Right forelimb (tissue), 1 donor: ENCODE measurements around the gene ATXN7L1.

Source experiments
- DNase-seq: peaks from one replicate; pipeline ENCODE4 v3.0.0-alpha.2; 2018

ATXN7L1 gene

DNA sequence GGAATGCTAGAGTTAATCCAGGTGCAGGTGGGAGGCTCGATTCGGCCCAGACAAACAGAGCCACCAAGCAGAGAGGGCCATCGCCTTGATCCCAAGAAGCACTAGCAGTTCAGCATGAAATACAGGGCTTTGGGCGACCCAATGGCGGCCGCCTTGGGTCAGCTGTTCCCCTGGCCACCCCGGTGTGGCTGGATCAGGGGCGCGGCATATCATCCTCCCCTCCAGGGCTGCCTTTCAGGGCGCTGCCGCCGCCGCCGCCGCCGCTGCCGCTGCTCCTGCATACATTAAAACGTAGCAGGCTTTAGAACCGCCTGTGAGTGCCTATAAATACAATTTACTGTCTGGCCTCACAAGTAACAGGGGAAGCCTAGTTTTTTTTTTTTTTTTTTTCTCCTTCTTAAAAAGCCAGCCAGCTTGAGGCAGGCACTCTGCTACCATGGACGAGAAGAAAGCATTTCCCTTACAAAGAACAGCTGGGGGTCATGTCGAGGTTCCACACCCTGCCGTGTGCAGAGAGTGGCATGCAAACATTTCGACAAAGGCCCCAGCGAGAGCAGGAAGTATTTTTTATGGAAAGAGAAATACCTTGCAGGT, 237.4 kb downstream of the ATXN7L1 start:
- DNase-seq: peak; percentile 41

- DNase-seq: peak; percentile 21
Measured at GRCh38 chr7:105638334-105638733, 238.1 kb downstream of the ATXN7L1 start.

DNA sequence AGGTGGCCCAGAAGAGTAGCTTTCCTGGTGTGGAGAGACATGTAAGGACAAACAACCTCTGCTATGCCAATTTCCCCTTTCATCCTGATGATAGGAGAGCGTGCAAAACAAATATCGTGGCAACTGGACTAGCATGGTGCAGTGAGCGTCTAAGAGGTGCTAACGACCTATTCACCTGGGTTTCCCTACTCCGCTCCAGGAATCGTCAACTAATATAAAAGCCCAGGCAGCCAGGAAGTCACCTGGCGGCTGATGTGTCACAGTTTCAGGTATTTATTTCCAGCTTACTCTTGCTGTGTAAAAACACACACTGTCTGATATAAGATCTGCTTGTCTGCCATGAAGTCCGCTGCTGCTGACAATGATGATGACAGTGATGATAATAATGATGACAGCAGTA, 238.6 kb downstream of the ATXN7L1 start:
- no peak for DNase-seq

GRCh38 chr7:105636982-105637381, 239.4 kb downstream of the ATXN7L1 start:
- DNase-seq: peak; percentile 9

DNA sequence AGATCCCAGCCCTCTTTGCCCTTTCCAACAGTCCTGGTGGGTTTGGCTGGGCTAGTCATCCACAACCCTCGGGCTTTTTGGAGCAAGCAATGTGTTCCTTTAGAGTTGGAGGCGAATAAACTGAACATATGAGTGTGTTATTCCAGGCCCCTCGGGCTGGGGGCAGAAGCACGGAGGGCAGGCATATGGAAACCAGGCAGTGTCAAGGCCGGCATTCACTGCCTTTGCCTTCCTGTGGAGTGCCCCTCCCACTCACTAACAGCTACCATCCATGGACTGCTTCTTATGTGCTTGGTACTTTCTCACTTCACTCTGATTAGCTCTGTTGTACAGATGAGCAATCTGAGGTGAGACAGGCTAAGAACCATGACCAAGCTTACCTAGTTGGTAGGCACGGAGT, 241.2 kb downstream of the ATXN7L1 start:
- DNase-seq: peak; percentile 40

GRCh38 chr7:105625986-105626385, 250.4 kb downstream of the ATXN7L1 start:
- DNase-seq: no peak

DNA sequence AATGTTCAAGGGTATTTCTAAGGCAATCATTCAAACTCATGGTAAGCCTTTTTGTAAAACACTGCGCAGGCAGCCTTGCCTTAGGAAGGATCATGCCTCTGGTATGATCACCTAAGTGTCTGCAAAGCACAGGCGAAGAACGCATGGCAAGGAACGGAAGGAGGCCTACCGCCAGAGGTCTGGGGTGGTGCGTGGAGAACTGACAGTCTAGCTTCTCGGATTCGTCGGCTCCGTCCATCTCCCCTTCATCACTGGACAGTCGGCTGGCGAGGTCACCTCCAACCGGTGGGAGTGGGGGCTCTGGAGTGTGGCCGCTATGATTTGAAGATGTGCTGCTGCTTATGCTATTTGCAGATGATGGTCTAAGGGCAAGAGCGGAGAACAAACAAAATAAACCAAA, 252.5 kb downstream of the ATXN7L1 start:
- peak; percentile 15 for DNase-seq

DNA sequence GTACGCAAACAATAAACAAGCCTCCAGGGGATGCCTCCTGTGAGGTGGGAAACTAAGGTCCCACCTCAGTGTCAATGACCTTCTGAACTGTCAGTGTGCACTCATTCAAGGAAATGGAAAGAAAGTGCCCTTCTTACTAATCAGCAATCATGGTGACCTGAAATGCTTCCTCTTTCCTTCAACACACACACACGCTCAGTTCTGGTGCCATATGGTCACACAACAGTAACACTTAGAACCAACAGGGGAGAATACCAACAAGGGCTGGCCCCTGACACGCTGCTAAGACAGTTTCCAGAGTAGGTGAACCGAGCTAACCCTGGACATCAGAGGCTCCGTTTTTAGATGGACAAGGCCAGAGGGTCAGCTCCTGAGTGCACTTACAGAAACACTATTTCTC, 253.0 kb downstream of the ATXN7L1 start:
- peak; percentile 9 for DNase-seq

DNA sequence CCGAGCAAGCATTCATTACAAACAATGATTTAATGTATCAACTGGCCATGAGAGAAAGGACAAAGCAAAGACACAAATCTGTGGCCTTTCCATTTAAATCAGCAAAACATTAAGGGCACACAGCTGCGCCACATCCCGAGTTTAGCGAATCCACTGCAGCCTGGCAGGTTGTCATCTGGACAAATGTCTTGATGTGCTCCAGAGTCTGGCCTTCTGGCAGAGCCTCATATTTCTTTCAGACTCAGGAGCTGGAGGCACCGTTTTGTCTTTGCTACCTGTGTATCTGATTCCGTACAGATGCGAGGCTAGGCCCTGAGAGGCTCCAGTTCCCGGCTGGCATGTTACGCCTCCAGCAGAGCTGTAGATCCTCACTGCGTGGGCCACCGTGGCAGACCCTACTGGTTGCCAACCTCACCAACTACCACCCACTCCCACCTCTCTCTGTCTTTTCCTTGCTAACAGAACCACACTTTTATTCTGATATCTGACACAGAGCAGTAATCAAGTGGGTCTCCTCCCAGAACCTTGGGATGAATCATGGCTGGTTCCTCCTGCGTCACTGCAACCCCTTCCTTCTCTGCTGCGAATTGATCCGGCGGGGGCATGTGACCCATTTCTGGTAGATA, 254.2 kb downstream of the ATXN7L1 start:
- DNase-seq: peak; percentile 36

GRCh38 chr7:105621617-105622016, 254.8 kb downstream of the ATXN7L1 start:
- DNase-seq: peak; percentile 80

- peak; percentile 20 for DNase-seq
Measured at GRCh38 chr7:105621176-105621575, 255.2 kb downstream of the ATXN7L1 start.

DNA sequence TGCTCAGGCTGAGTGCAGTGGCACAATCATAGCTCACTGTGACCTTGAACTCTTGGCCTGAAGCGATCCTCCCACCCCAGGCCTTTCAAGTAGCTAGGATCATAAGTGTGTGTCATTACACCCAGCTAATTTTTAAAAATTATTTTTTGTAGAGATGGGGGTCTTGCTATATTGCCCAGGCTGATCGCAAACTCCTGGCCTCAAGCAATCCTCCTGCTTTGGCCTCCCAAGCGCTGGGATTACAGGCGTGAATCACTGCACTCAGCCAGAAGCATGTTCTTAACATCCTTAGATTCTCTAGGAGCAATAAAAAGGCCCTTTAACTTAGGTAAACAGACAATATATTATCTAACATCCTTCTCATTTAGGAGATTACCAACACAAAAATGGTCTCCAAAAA, 256.8 kb downstream of the ATXN7L1 start:
- DNase-seq: peak; percentile 11

DNA sequence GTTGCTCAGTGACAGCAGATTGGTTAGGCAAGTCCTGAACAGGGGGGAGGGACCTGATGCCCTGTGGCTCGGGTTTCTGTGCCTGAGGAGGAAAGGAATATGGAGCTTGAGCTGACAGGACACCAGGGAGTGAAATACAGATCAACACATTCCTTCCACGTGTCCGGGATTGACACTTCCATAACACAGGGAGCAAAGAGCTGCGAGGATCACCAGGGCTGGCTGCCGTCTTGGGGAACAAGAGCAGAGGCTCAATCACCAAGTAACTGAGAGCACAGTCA, 258.4 kb downstream of the ATXN7L1 start:
- peak; percentile 25 for DNase-seq

GRCh38 chr7:105617280-105618015, 259.0 kb downstream of the ATXN7L1 start:
- DNase-seq: no peak

GRCh38 chr7:105614341-105614840, 262.0 kb downstream of the ATXN7L1 start:
- DNase-seq: no peak

DNA sequence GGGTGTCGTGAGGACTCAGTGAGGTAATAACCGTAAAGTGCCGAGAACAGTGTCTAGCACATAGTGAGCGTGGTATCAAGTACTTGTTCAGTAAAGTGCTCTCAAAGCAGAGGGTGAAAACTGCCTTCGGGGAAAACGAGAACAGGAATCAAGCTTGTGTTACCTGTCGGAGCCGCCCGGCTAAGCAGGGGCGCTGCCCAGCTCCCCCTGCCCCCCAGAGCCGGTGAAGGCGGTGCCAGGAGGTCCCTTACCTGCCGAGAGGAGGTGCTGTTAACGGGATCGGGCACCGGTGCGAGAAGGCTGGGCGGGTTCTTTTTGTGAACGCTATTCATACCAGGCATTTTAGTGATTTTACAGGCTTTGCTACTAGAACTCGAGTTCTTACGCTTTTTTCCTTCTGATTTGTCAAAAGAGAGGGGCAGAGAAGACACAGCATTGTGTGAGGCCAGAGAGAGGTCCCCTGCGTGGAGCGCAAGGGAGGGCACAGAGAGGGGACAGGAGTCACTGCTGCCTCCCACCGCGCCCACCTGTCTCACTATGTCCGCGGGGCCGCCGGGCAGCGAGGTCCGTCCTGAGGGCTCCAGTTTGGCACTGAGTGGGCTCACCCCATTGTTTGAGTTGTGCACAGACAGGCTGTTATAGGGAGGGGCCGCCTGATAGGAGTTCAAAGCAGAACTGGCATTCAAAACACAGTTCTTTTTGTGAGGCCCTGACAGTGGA, 262.6 kb downstream of the ATXN7L1 start:
- DNase-seq: no peak

DNA sequence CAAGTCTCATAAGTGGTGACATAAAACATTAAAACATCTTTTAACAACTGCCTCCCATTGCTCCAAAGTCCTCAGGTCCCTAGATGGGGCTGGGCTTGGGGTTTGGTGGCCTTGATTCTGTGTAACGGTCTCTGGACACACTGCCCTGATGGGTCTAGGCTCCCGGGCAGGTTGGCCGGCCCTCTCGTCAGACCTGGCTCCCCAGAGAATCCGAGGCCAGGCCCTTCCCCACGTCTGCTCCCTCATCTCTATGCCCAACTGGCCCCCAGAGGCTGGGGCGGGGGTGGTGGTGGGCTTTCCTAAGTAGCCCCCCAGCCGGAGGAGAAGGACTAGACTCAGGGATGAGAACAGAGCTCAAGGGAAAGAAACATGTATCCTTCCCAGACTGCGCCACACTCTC, 263.6 kb downstream of the ATXN7L1 start:
- no peak for DNase-seq

- peak; percentile 5 for DNase-seq
Measured at GRCh38 chr7:105611856-105612775, 264.3 kb downstream of the ATXN7L1 start.

- DNase-seq: peak; percentile 24
Measured at GRCh38 chr7:105610165-105610930, 266.1 kb downstream of the ATXN7L1 start.

GRCh38 chr7:105602325-105603305, 273.8 kb downstream of the ATXN7L1 start:
- peak; percentile 26 for DNase-seq
